K562 (cell line): ENCODE measurements around the gene CGNL1. TPM values are rescaled to one million over a fixed set of nuclear protein-coding genes. Genes with fewer than 3 reads are reported as not detected.

Experiments
- ATAC-seq: fragments of 200-7000 bp; cut with Tn5 transposase; 3 replicates; pipeline ENCODE4 v1.9.1; 2020; ENCODE audit warnings: moderate library complexity
- BruUV-seq: library from RNA; stranded (reverse); fragments of 400-500 nt; replicated peaks from 2 replicates; lab custom pipeline; 2021; lab: Mats Ljungman, UMichigan
- CTCF ChIA-PET: fragments of 300-600 bp; formaldehyde crosslinking; extraction: SDS; loops from one replicate; lab custom pipeline; 2021; ENCODE audit warnings: low intra/inter-chr PET ratio; lab: Yijun Ruan, JAX
- POLR2A ChIA-PET: fragments of 300-600, 350-650 bp; sonication (Branson Sonifier 250); formaldehyde crosslinking; extraction: SDS; loops from one replicate; lab custom pipeline; 2021; ENCODE audit warnings: antibody characterized with exemption, inconsistent platforms; lab: Yijun Ruan, JAX
- DNase-seq, 4 experiments: peaks; one replicate each; pipeline versions ENCODE4 v3.0.0 to v3.0.0-alpha.2; 2011 to 2018; ENCODE audit warnings: low spot score in 3 of 4, mixed read lengths in 3 of 4; ENCODE audit errors: extremely low read depth in 1 of 4
- FAIRE-seq: peaks from 2 replicates; lab custom pipeline; 2011; peaks lifted over from hg19 to GRCh38; lab: Jason Lieb, UNC
- H2AFZ ChIP-seq: 2 replicates; pipeline ENCODE4 v1.6.0; 2011; ENCODE audit warnings: low read depth, low read length, control low read depth, inconsistent platforms
- H3K27ac ChIP-seq: fragments of 200-600 bp; 3 replicates; pipeline ENCODE4 v1.8.0; 2011; ENCODE audit warnings: low read depth, mild to moderate bottlenecking, control low read depth, inconsistent platforms, low read length, moderate library complexity, mixed read lengths; ENCODE audit errors: extremely low read depth
- H3K27me3 ChIP-seq, 2 experiments: fragments of 300-600 bp in 1 of 2; 2 replicates in 1 of 2; 3 replicates in 1 of 2; pipeline versions ENCODE4 v1.6.0 to v1.8.0; 2011; ENCODE audit warnings: inconsistent platforms in 2 of 2, low read length in 2 of 2, mild to moderate bottlenecking in 1 of 2, mixed read lengths in 1 of 2, moderate library complexity in 1 of 2; ENCODE audit not compliant: control insufficient read depth in 2 of 2, insufficient read depth in 2 of 2
- H3K36me3 ChIP-seq: fragments of 300-600 bp; 3 replicates; pipeline ENCODE4 v1.8.0; 2011; ENCODE audit warnings: mild to moderate bottlenecking, low read length, inconsistent platforms; ENCODE audit not compliant: control insufficient read depth, insufficient read depth
- H3K4me1 ChIP-seq, 2 experiments: fragments of 200-600 bp in 1 of 2; replicated peaks in 1 of 2; 2 replicates in 1 of 2; 3 replicates in 1 of 2; pipeline versions ENCODE4 v1.5.1 to v1.8.0; 2011; ENCODE audit warnings: inconsistent platforms in 2 of 2, low read length in 2 of 2, mild to moderate bottlenecking in 1 of 2, mixed read lengths in 1 of 2, moderate library complexity in 1 of 2; ENCODE audit not compliant: control insufficient read depth in 2 of 2, insufficient read depth in 2 of 2
- H3K4me2 ChIP-seq: 2 replicates; pipeline ENCODE4 v1.6.1; 2011; ENCODE audit warnings: low read length, control low read depth, inconsistent platforms, mixed read lengths; ENCODE audit not compliant: insufficient read depth
- H3K4me3 ChIP-seq: fragments of 200-600 bp; sonication (generic), shearing (Covaris generic); 2 replicates; pipeline ENCODE4 v1.5.1; 2016; ENCODE audit warnings: control low read depth, inconsistent platforms
- H3K79me2 ChIP-seq: fragments of 200-600 bp; 3 replicates; pipeline ENCODE4 v1.8.0; 2011; ENCODE audit warnings: low read length, inconsistent platforms; ENCODE audit not compliant: control insufficient read depth, insufficient read depth
- H3K9ac ChIP-seq, 2 experiments: 2 replicates each; pipeline versions ENCODE4 v1.6.0 to v1.6.1; 2011; ENCODE audit warnings: low read depth in 2 of 2, low read length in 2 of 2, control low read depth in 1 of 2, inconsistent platforms in 1 of 2, mild to moderate bottlenecking in 1 of 2, mixed read lengths in 1 of 2; ENCODE audit not compliant: insufficient read depth in 1 of 2
- H3K9me1 ChIP-seq: one replicate; pipeline ENCODE4 v1.6.0; 2011; ENCODE audit warnings: inconsistent platforms, mild to moderate bottlenecking, low read length, moderate library complexity; ENCODE audit not compliant: control insufficient read depth, insufficient read depth
- H3K9me3 ChIP-seq: replicated peaks from 2 replicates; pipeline ENCODE4 v1.5.1; 2011; ENCODE audit warnings: low read depth, low read length, inconsistent platforms; ENCODE audit not compliant: control insufficient read depth, insufficient read depth
- H4K20me1 ChIP-seq: replicated peaks from 2 replicates; pipeline ENCODE4 v1.6.1; 2011; ENCODE audit warnings: low read length, inconsistent platforms, mixed read lengths; ENCODE audit not compliant: control insufficient read depth, insufficient read depth
- CC2D1A ChIP-seq: fragments of 450-650 bp; IDR thresholded peaks from 2 replicates; pipeline ENCODE4 v1.6.1; 2017; ENCODE audit warnings: mild to moderate bottlenecking
- ERF ChIP-seq: fragments of 450-650 bp; formaldehyde crosslinking; IDR thresholded peaks from 2 replicates; pipeline ENCODE4 v1.4.0; 2020; ENCODE audit warnings: mild to moderate bottlenecking, mixed read lengths
- ESRRA ChIP-seq: fragments of 450-650 bp; IDR thresholded peaks from 2 replicates; pipeline ENCODE4 v1.6.1; 2014; ENCODE audit warnings: low read depth, mild to moderate bottlenecking, moderate library complexity, borderline replicate concordance
- HDAC3 ChIP-seq: fragments of 450-650 bp; IDR thresholded peaks from 2 replicates; pipeline ENCODE4 v1.6.1; 2018; ENCODE audit warnings: borderline replicate concordance, mild to moderate bottlenecking, moderate library complexity; ENCODE audit not compliant: partially characterized antibody
- MLLT1 ChIP-seq, 2 experiments: fragments of 450-650 bp; IDR thresholded peaks; 2 replicates each; pipeline ENCODE4 v1.6.1; 2016
- MXD1 ChIP-seq: fragments of 250-450 bp; sonication (Bioruptor Pico); IDR thresholded peaks from 2 replicates; pipeline ENCODE4 v1.8.0; 2021; ENCODE audit warnings: borderline replicate concordance, mild to moderate bottlenecking, moderate library complexity; ENCODE audit not compliant: poor library complexity, severe bottlenecking
- RAD51 ChIP-seq: fragments of 450-650 bp; IDR thresholded peaks from 2 replicates; pipeline ENCODE4 v1.7.1; 2016; ENCODE audit warnings: low read depth, mild to moderate bottlenecking, borderline replicate concordance
- SMARCB1 ChIP-seq: IDR thresholded peaks from 2 replicates; pipeline ENCODE4 v1.6.1; 2011; ENCODE audit warnings: improper control_type of control experiment, low read depth; ENCODE audit not compliant: insufficient read length
- VEZF1 ChIP-seq: fragments of 200-800 bp; sonication (Bioruptor generic); IDR thresholded peaks from 2 replicates; pipeline ENCODE4 v1.6.1; 2017; ENCODE audit warnings: missing genetic modification characterization, missing compliant biosample characterization
- ZNF41 ChIP-seq: fragments of 250-450 bp; sonication (Bioruptor Pico); conservative IDR thresholded peaks from 2 replicates; pipeline ENCODE4 v1.4.0; 2020; ENCODE audit warnings: mild to moderate bottlenecking
- WGBS: fragments of 100-300 bp; shearing (Covaris generic); methylation state at CpG from one replicate; pipeline ENCODE4 v1.1.6; 2016; ENCODE audit warnings: low coverage, mixed read lengths; ENCODE audit not compliant: insufficient coverage; ENCODE audit errors: missing lambda C conversion rate; 5-methylcytosine and 5-hydroxymethylcytosine counted together
- in situ Hi-C: fragments of 300-500 bp; cut with MboI; formaldehyde crosslinking; loops from 4 replicates; pipeline ENCODE4 v1.15.0; 2018; ENCODE audit warnings: inconsistent platforms, mixed read lengths
- intact Hi-C: fragments of 100-400 bp; cut with micrococcal nuclease; formaldehyde crosslinking; loops from 2 replicates; pipeline ENCODE4 v1.14.2; 2022
- polyA plus RNA-seq, 8 experiments: library from polyadenylated mRNA; depleted of rRNA in 4 of 8; stranded (reverse) in 5 of 8; unstranded in 3 of 8; fragments of >200 nt; fragmentation: Nextera tagmentation in 2 of 8; fragmentation: Illumina TruSeq in 1 of 8; extraction: Ambion mirVana in 2 of 8; extraction: Trizol in 1 of 8; gene quantifications; 2 replicates each; pipeline versions ENCODE4 v1.2.1 to v1.2.3, GENCODE V29; 2011 to 2014; ENCODE audit warnings: inconsistent platforms in 1 of 8, missing spikeins in 1 of 8
- total RNA-seq, 7 experiments: library from RNA; depleted of rRNA in 6 of 7; stranded (reverse); fragments of >200 nt in 6 of 7; fragmentation: Illumina TruSeq in 2 of 7; extraction: Trizol in 2 of 7; gene quantifications; 2 replicates each; pipeline versions ENCODE4 v1.2.1 to v1.2.3, GENCODE V29; 2011 to 2021; ENCODE audit warnings: low replicate concordance in 1 of 7

The CGNL1 gene
- total and polyA plus RNA-seq, 9 of the 15 experiments (the other 6 are each of a cell fraction or from before 2014, with no cell fraction given): 0.01 to 0.07 TPM; not detected in 7

GRCh38 chr15:57521503-57521902, 145.2 kb downstream of the CGNL1 start (continued):
- no peak for TF ChIP-seq MXD1 (CRISPR knock-in tag)
- TF ChIP-seq, all 486 proteins: peak for 0

- DNase-seq (no peak), ATAC-seq (no peak), FAIRE-seq (no peak)
- Histone ChIP-seq H3K36me3 (no peaks in the 10 kb centered on the region), H3K27me3 (peaks cover 35 to 50% of the 10 kb centered on the region in 2 experiments; a peak in 4 of 5 replicates), H3K4me1 (no peaks in the 10 kb centered on the region), H3K9ac (no peak overlapping the region), H3K4me3 (no peak overlapping the region), H3K9me3 (no peaks in the 10 kb centered on the region; the same call in 1 of the 2 replicates), H3K79me2 (no peaks in the 10 kb centered on the region), H3K4me2 (no peak overlapping the region), H4K20me1 (no peaks in the 10 kb centered on the region), H3K9me1 (no peaks in the 10 kb centered on the region), H2AFZ (no peak overlapping the region), H3K27ac (no peak overlapping the region)
- no TSS peak for BruUV-seq
- WGBS: 2% methylated on average over 9 of the region's 9 CpGs
- intact Hi-C loops (loop anchor here (10.0 kb wide), 1 partner anchor 697 kb away; no protein-coding TSS in a partner anchor), in situ Hi-C loops (no loop called here)
- CTCF ChIA-PET: no interaction called here
- TF ChIP-seq HDAC3 (no peak), MLLT1 (IDR thresholded peaks at IDR 0.05) (no peak), VEZF1 (CRISPR knock-in tag) (no peak), CC2D1A (no peak), ERF (CRISPR knock-in tag) (no peak), ZNF41 (CRISPR knock-in tag) (no peak), ESRRA (no peak), SMARCB1 (no peak), RAD51 (no peak)
- POLR2A ChIA-PET: interaction anchor here (1.0 to 1.5 kb wide), 2 partner anchors 11 to 179 kb away, joined by 3 read pairs; no protein-coding TSS in a partner anchor
Observed at GRCh38 chr15:57522148-57522547, 145.8 kb downstream of the CGNL1 start.
